K562 (cell line): ENCODE results near the gene NDUFS5. TPM values are rescaled to one million over a fixed set of nuclear protein-coding genes. Genes with fewer than 3 reads are reported as not detected.

Experiments
- CTBP1 ChIP-seq: fragments of 450-650 bp; IDR thresholded peaks from 2 replicates; pipeline ENCODE4 v1.6.1; 2016; ENCODE audit warnings: borderline replicate concordance
- E2F3 ChIP-seq: fragments of 250-450 bp; sonication (Bioruptor Pico); IDR thresholded peaks from 2 replicates; pipeline ENCODE4 v1.4.0; 2020; ENCODE audit warnings: mild to moderate bottlenecking
- ETV6 ChIP-seq, 3 experiments: fragments of 150-350 bp in 1 of 3; sonication (generic) in 1 of 3; formaldehyde crosslinking in 1 of 3; IDR thresholded peaks; 2 replicates each; pipeline versions ENCODE4 v1.6.1 to v1.8.0; 2014 to 2022; ENCODE audit warnings: borderline replicate concordance in 2 of 3, low read depth in 2 of 3, antibody characterized with exemption in 1 of 3, low read length in 1 of 3, mild to moderate bottlenecking in 1 of 3, missing genetic modification reagents in 1 of 3
- GATAD2A ChIP-seq: fragments of 450-650 bp; IDR thresholded peaks from 2 replicates; pipeline ENCODE4 v1.6.1; 2017
- GATAD2B ChIP-seq: fragments of 450-650 bp; IDR thresholded peaks from 2 replicates; pipeline ENCODE4 v1.6.1; 2017; ENCODE audit warnings: mild to moderate bottlenecking, borderline replicate concordance
- HNRNPK ChIP-seq: fragments of 200-400 bp; formaldehyde crosslinking; IDR thresholded peaks from one replicate; pipeline ENCODE4 v1.6.1; 2018; ENCODE audit warnings: mild to moderate bottlenecking, low read depth, low read length; ENCODE audit not compliant: poor library complexity, severe bottlenecking
- KLF1 ChIP-seq: fragments of 450-650 bp; IDR thresholded peaks from 2 replicates; pipeline ENCODE4 v1.6.1; 2016; ENCODE audit warnings: missing genetic modification characterization, missing compliant biosample characterization
- NELFE ChIP-seq: IDR thresholded peaks from 2 replicates; pipeline ENCODE4 v1.6.1; 2011; ENCODE audit warnings: mild to moderate bottlenecking; ENCODE audit not compliant: insufficient read depth, insufficient read length
- NFYB ChIP-seq: IDR thresholded peaks from 2 replicates; pipeline ENCODE4 v1.6.1; 2011; ENCODE audit warnings: mild to moderate bottlenecking, moderate library complexity; ENCODE audit not compliant: insufficient read length; ENCODE audit errors: extremely low read depth
- NR2F6 ChIP-seq: fragments of 450-650 bp; formaldehyde crosslinking; IDR thresholded peaks from 2 replicates; pipeline ENCODE4 v1.4.0; 2020; ENCODE audit warnings: mild to moderate bottlenecking
- PCBP1 ChIP-seq: fragments of 200-400 bp; formaldehyde crosslinking; IDR thresholded peaks from 2 replicates; pipeline ENCODE4 v1.6.1; 2018; ENCODE audit warnings: mild to moderate bottlenecking, low read depth, low read length; ENCODE audit not compliant: poor library complexity, severe bottlenecking
- POLR2AphosphoS5 ChIP-seq: IDR thresholded peaks from 2 replicates; pipeline ENCODE4 v1.6.1; 2011; ENCODE audit warnings: mild to moderate bottlenecking, low read depth, low read length, moderate library complexity; ENCODE audit not compliant: control insufficient read depth, insufficient read depth
- RFX1 ChIP-seq: fragments of 450-650 bp; IDR thresholded peaks from 2 replicates; pipeline ENCODE4 v1.6.1; 2016; ENCODE audit warnings: mild to moderate bottlenecking, moderate library complexity
- SMARCC2 ChIP-seq: fragments of 450-650 bp; IDR thresholded peaks from 2 replicates; pipeline ENCODE4 v1.6.1; 2017; ENCODE audit warnings: antibody characterized with exemption, moderate library complexity, mild to moderate bottlenecking, low read depth
- SUPT5H ChIP-seq: fragments of 450-650 bp; IDR thresholded peaks from 2 replicates; pipeline ENCODE4 v1.6.1; 2016
- TBL1XR1 ChIP-seq, 2 experiments: IDR thresholded peaks; 2 replicates each; pipeline ENCODE4 v1.6.1; 2012; ENCODE audit warnings: improper control_type of control experiment in 2 of 2, low read length in 2 of 2, mild to moderate bottlenecking in 1 of 2
- ZC3H11A ChIP-seq: IDR thresholded peaks from 2 replicates; pipeline ENCODE4 v1.6.1; 2012; ENCODE audit warnings: low read depth, low read length, improper control_type of control experiment
- ZFPM2 ChIP-seq: fragments of 250-450 bp; sonication (Bioruptor Pico); IDR thresholded peaks from 2 replicates; pipeline ENCODE4 v1.5.1; 2022; ENCODE audit warnings: mild to moderate bottlenecking
- ZNF282 ChIP-seq: sonication (generic); formaldehyde crosslinking; IDR thresholded peaks from 2 replicates; pipeline ENCODE4 v1.8.1; 2023; ENCODE audit warnings: missing genetic modification reagents
- ZNF561 ChIP-seq: fragments of 450-650 bp; formaldehyde crosslinking; conservative IDR thresholded peaks from 2 replicates; pipeline ENCODE4 v1.4.0; 2020; ENCODE audit warnings: mild to moderate bottlenecking, moderate library complexity
- polyA plus RNA-seq, 8 experiments: library from polyadenylated mRNA; depleted of rRNA in 4 of 8; stranded (reverse) in 5 of 8; unstranded in 3 of 8; fragments of >200 nt; fragmentation: Nextera tagmentation in 2 of 8; fragmentation: Illumina TruSeq in 1 of 8; extraction: Ambion mirVana in 2 of 8; extraction: Trizol in 1 of 8; gene quantifications; 2 replicates each; pipeline versions ENCODE4 v1.2.1 to v1.2.3, GENCODE V29; 2011 to 2014; ENCODE audit warnings: inconsistent platforms in 1 of 8, missing spikeins in 1 of 8
- total RNA-seq, 7 experiments: library from RNA; depleted of rRNA in 6 of 7; stranded (reverse); fragments of >200 nt in 6 of 7; fragmentation: Illumina TruSeq in 2 of 7; extraction: Trizol in 2 of 7; gene quantifications; 2 replicates each; pipeline versions ENCODE4 v1.2.1 to v1.2.3, GENCODE V29; 2011 to 2021; ENCODE audit warnings: low replicate concordance in 1 of 7
- TF ChIP-seq, protein P1 (sequence below): fragments of 250-450 bp; sonication (Bioruptor Pico); IDR thresholded peaks from 2 replicates; pipeline ENCODE4 v1.8.0; 2021; ENCODE audit warnings: mild to moderate bottlenecking, moderate library complexity
- TF ChIP-seq, protein P2 (sequence below): conservative IDR thresholded peaks from 2 replicates; pipeline ENCODE4 v1.6.1; 2011; ENCODE audit warnings: low read depth, mild to moderate bottlenecking, low read length; ENCODE audit not compliant: control insufficient read depth
- TF ChIP-seq, protein P3 (sequence below): fragments of 150-350 bp; conservative IDR thresholded peaks from 2 replicates; pipeline ENCODE4 v1.6.1; 2014; ENCODE audit warnings: low read length

The NDUFS5 gene
- total and polyA plus RNA-seq, 9 of the 15 experiments (the other 6 are each of a cell fraction or from before 2014, with no cell fraction given), result 499 to 2,737 (median 1,281) TPM

DNA sequence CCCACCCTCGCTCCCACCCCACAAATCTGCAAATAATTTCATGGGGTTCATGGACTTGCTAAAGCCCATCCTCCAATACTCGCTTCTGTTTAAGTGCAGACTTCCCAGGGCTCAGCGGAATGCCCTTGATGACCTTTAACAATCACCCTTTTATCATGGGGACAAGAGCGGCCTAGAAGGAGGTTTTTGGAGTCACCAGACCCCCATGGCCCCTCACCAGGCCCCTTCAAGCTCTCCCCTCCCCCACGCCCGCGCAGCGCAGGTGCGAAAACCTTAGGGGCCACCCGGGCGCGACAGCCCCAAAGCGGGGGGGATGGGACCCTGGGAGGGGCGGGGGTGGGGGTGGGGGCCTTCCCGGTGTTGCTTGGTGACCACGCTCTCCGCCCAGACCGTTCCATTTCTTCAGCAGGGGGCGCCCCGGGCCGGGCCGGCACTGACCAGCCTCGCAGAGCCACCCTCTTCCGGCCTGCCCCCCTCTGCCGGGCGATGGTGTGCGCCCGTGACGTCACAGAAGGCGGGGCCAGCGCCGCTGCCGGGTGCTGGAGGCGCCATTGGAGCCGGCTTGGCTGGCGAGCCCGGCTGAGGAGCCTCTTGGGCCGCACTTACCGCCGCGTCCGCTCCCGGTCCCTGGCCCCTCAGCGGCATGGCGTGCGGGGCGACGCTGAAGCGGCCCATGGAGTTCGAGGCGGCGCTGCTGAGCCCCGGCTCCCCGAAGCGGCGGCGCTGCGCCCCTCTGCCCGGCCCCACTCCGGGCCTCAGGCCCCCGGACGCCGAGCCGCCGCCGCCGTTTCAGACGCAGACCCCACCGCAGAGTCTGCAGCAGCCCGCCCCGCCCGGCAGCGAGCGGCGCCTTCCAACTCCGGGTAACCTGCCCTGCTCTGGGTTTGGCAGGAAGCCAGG is 35.2 kb upstream of the NDUFS5 start, which contains the start of gene AKIRIN1 (continued):
- TF ChIP-seq ZNF561 (CRISPR knock-in tag) (no peak), POLR2AphosphoS5 (peak; percentile 91), ZFPM2 (CRISPR knock-in tag) (0 out of 2 replicates have a peak, but pooled peaks have one; percentile 54), NELFE (no peak), HNRNPK (no peak), SUPT5H (peak; percentile 89), ETV6 (IDR thresholded peaks at IDR 0.05; ENCODE audit: borderline replicate concordance in 1 of 2, low read depth in 2 of 2, low read length in 1 of 2) (no peak), ETV6 (CRISPR knock-in tag; IDR thresholded peaks at IDR 0.05; ENCODE audit: borderline replicate concordance) (0 out of 2 replicates have a peak, but pooled peaks have one; percentile 37), RFX1 (peak; percentile 84), ZNF282 (no peak), GATAD2B (peak; percentile 72), TBL1XR1 (IDR thresholded peaks at IDR 0.05; ENCODE audit: low read length in 2 of 2) (peak; percentile 13 to 59; a peak in 2 of 4 replicates), NR2F6 (CRISPR knock-in tag) (no peak), CTBP1 (peak; percentile 46; the same call in 1 of the 2 replicates), SMARCC2 (no peak; the same call in 1 of the 2 replicates), ZC3H11A (no peak), KLF1 (peak; percentile 60; the same call in 1 of the 2 replicates), GATAD2A (peak; percentile 41; the same call in 1 of the 2 replicates), NFYB (no peak), PCBP1 (peak; percentile 100), E2F3 (CRISPR knock-in tag) (0 out of 2 replicates have a peak, but pooled peaks have one; percentile 32)
- TF ChIP-seq, protein P1, sequence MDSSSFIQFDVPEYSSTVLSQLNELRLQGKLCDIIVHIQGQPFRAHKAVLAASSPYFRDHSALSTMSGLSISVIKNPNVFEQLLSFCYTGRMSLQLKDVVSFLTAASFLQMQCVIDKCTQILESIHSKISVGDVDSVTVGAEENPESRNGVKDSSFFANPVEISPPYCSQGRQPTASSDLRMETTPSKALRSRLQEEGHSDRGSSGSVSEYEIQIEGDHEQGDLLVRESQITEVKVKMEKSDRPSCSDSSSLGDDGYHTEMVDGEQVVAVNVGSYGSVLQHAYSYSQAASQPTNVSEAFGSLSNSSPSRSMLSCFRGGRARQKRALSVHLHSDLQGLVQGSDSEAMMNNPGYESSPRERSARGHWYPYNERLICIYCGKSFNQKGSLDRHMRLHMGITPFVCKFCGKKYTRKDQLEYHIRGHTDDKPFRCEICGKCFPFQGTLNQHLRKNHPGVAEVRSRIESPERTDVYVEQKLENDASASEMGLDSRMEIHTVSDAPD (CRISPR knock-in tag), result no peak
- TF ChIP-seq, protein P2, sequence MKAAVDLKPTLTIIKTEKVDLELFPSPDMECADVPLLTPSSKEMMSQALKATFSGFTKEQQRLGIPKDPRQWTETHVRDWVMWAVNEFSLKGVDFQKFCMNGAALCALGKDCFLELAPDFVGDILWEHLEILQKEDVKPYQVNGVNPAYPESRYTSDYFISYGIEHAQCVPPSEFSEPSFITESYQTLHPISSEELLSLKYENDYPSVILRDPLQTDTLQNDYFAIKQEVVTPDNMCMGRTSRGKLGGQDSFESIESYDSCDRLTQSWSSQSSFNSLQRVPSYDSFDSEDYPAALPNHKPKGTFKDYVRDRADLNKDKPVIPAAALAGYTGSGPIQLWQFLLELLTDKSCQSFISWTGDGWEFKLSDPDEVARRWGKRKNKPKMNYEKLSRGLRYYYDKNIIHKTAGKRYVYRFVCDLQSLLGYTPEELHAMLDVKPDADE, result peak; percentile 72; the same call in 1 of the 2 replicates
- TF ChIP-seq, protein P3, sequence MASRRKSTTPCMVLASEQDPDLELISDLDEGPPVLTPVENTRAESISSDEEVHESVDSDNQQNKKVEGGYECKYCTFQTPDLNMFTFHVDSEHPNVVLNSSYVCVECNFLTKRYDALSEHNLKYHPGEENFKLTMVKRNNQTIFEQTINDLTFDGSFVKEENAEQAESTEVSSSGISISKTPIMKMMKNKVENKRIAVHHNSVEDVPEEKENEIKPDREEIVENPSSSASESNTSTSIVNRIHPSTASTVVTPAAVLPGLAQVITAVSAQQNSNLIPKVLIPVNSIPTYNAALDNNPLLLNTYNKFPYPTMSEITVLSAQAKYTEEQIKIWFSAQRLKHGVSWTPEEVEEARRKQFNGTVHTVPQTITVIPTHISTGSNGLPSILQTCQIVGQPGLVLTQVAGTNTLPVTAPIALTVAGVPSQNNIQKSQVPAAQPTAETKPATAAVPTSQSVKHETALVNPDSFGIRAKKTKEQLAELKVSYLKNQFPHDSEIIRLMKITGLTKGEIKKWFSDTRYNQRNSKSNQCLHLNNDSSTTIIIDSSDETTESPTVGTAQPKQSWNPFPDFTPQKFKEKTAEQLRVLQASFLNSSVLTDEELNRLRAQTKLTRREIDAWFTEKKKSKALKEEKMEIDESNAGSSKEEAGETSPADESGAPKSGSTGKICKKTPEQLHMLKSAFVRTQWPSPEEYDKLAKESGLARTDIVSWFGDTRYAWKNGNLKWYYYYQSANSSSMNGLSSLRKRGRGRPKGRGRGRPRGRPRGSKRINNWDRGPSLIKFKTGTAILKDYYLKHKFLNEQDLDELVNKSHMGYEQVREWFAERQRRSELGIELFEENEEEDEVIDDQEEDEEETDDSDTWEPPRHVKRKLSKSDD, result 0 out of 2 replicates have a peak, but pooled peaks have one; percentile 42
